A673 (cell line): ENCODE data around the gene PCDHGB2. TPM values are rescaled to one million over a fixed set of nuclear protein-coding genes. Genes with fewer than 3 reads are reported as not detected.
A peak's percentile ranks its signal among the peaks of the same experiment; 100 is the strongest.
"Not testable (repeated sequence)": the region's sequence is repeated elsewhere in the genome, so short reads cannot be mapped to it uniquely, and the experiment has no call there.

Source experiments
- BruUV-seq: library from RNA; stranded (reverse); fragments of 400-500 nt; replicated peaks from 2 replicates; lab custom pipeline; 2021; lab: Mats Ljungman, UMichigan
- CTCF ChIA-PET: fragments of 300-600 bp; sonication (Branson Sonifier 250); formaldehyde crosslinking; loops from one replicate; lab custom pipeline; 2022; ENCODE audit warnings: antibody characterized with exemption; lab: Charles Lee
- POLR2A ChIA-PET: fragments of 300-600 bp; sonication (Branson Sonifier 250); formaldehyde crosslinking; loops from one replicate; lab custom pipeline; 2022; ENCODE audit warnings: antibody characterized with exemption; ENCODE audit not compliant: low non-redundant PET; lab: Charles Lee
- DNase-seq: peaks from one replicate; pipeline ENCODE4 v3.0.0-alpha.2; 2015; ENCODE audit warnings: low spot score
- H3K27ac ChIP-seq: fragments of 200-600 bp; sonication (generic); 2 replicates; pipeline ENCODE4 v1.5.1; 2016; ENCODE audit warnings: mixed run types, low read depth, mild to moderate bottlenecking, mixed read lengths, antibody characterized with exemption, low read length; ENCODE audit not compliant: poor library complexity, severe bottlenecking
- H3K27me3 ChIP-seq: fragments of 200-600 bp; sonication (generic); replicated peaks from 2 replicates; pipeline ENCODE4 v1.6.1; 2017; ENCODE audit warnings: mixed run types, low read depth, mild to moderate bottlenecking, mixed read lengths, antibody characterized with exemption, low read length; ENCODE audit not compliant: insufficient read depth, poor library complexity
- H3K36me3 ChIP-seq: fragments of 200-600 bp; sonication (generic); 2 replicates; pipeline ENCODE4 v1.6.1; 2016; ENCODE audit warnings: mixed run types, mild to moderate bottlenecking, mixed read lengths, antibody characterized with exemption, low read length; ENCODE audit not compliant: insufficient read depth, poor library complexity, severe bottlenecking
- H3K4me1 ChIP-seq: fragments of 200-600 bp; sonication (generic); 2 replicates; pipeline ENCODE4 v1.6.1; 2017; ENCODE audit warnings: mixed run types, mild to moderate bottlenecking, mixed read lengths, antibody characterized with exemption, low read length; ENCODE audit not compliant: insufficient read depth, poor library complexity, severe bottlenecking
- H3K4me3 ChIP-seq: fragments of 200-600 bp; sonication (generic); 2 replicates; pipeline ENCODE4 v1.5.1; 2016; ENCODE audit warnings: low read depth, mixed run types, mild to moderate bottlenecking, mixed read lengths, low read length; ENCODE audit not compliant: poor library complexity, severe bottlenecking
- H3K9me3 ChIP-seq: fragments of 200-600 bp; sonication (generic); 2 replicates; pipeline ENCODE4 v1.6.1; 2016; ENCODE audit warnings: mixed run types, low read depth, mild to moderate bottlenecking, mixed read lengths, antibody characterized with exemption, low read length; ENCODE audit not compliant: poor library complexity, severe bottlenecking
- EZH2 ChIP-seq: fragments of 200-600 bp; sonication (generic); IDR thresholded peaks from 2 replicates; pipeline ENCODE4 v1.6.1; 2017; ENCODE audit warnings: borderline replicate concordance, low read depth, mild to moderate bottlenecking, mixed read lengths, antibody characterized with exemption, low read length; ENCODE audit not compliant: poor library complexity, severe bottlenecking
- intact Hi-C: fragments of 100-400 bp; cut with micrococcal nuclease; formaldehyde crosslinking; loops from one replicate; pipeline ENCODE4 v1.10.0; 2022; ENCODE audit not compliant: unreplicated experiment
- total RNA-seq: library from RNA; stranded (reverse); gene quantifications from 2 replicates; pipeline ENCODE4 v1.2.3, GENCODE V29; 2021
- TF ChIP-seq, protein P1 (sequence below): fragments of 300-800, 200-600 bp; sonication (generic); conservative IDR thresholded peaks from 2 replicates; pipeline ENCODE4 v1.5.1; 2017; ENCODE audit warnings: low read depth, mild to moderate bottlenecking, antibody characterized with exemption, low read length, moderate library complexity, mixed read lengths

The PCDHGB2 gene
- total RNA-seq, 1 experiment from 2014 or later, result 6.5 TPM

DNA sequence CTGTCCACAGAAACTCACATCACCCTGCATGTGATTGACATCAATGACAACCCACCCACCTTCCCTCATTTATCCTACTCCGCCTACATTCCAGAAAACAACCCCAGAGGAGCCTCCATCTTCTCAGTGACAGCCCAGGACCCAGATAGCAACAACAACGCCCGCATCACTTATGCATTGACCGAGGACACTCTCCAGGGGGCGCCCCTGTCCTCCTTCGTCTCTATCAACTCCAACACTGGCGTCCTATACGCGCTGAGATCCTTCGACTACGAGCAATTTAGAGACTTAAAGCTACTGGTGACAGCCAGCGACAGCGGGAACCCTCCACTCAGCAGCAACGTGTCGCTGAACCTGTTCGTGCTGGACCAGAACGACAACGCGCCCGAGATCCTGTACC is 14.5 kb upstream of the PCDHGB2 start:
- Histone ChIP-seq H3K27ac (no peak overlapping the region), H3K36me3 (no peaks in the 10 kb centered on the region), H3K9me3 (peaks cover 10% of the 10 kb centered on the region), H3K4me1 (no peaks in the 10 kb centered on the region), H3K27me3 (no peaks in the 10 kb centered on the region), H3K4me3 (no peak overlapping the region)
- TF ChIP-seq, protein P1, sequence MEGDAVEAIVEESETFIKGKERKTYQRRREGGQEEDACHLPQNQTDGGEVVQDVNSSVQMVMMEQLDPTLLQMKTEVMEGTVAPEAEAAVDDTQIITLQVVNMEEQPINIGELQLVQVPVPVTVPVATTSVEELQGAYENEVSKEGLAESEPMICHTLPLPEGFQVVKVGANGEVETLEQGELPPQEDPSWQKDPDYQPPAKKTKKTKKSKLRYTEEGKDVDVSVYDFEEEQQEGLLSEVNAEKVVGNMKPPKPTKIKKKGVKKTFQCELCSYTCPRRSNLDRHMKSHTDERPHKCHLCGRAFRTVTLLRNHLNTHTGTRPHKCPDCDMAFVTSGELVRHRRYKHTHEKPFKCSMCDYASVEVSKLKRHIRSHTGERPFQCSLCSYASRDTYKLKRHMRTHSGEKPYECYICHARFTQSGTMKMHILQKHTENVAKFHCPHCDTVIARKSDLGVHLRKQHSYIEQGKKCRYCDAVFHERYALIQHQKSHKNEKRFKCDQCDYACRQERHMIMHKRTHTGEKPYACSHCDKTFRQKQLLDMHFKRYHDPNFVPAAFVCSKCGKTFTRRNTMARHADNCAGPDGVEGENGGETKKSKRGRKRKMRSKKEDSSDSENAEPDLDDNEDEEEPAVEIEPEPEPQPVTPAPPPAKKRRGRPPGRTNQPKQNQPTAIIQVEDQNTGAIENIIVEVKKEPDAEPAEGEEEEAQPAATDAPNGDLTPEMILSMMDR, result no peak
- TF ChIP-seq EZH2, result no peak
- no peak for DNase-seq
- intact Hi-C loops, result no loop called here
- BruUV-seq, result no TSS peak
- ChIA-PET POLR2A (no interaction called here), CTCF (no interaction called here)

DNA sequence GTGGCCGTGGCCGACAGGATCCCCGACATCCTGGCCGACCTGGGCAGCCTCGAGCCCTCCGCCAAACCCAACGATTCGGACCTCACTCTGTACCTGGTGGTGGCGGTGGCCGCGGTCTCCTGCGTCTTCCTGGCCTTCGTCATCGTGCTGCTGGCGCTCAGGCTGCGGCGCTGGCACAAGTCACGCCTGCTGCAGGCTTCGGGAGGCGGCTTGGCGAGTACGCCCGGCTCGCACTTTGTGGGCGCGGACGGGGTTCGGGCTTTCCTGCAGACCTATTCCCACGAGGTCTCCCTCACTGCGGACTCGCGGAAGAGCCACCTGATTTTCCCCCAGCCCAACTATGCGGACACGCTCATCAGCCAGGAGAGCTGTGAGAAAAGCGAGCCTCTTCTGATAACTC is 13.8 kb upstream of the PCDHGB2 start:
- intact Hi-C loops, DNase-seq, H3K27ac ChIP-seq, H3K27me3 ChIP-seq, H3K4me1 ChIP-seq, H3K36me3 ChIP-seq, H3K4me3 ChIP-seq, POLR2A ChIA-PET, BruUV-seq, CTCF ChIA-PET: not testable (repeated sequence)
- peaks cover 12% of the 10 kb centered on the region for H3K9me3 ChIP-seq

DNA sequence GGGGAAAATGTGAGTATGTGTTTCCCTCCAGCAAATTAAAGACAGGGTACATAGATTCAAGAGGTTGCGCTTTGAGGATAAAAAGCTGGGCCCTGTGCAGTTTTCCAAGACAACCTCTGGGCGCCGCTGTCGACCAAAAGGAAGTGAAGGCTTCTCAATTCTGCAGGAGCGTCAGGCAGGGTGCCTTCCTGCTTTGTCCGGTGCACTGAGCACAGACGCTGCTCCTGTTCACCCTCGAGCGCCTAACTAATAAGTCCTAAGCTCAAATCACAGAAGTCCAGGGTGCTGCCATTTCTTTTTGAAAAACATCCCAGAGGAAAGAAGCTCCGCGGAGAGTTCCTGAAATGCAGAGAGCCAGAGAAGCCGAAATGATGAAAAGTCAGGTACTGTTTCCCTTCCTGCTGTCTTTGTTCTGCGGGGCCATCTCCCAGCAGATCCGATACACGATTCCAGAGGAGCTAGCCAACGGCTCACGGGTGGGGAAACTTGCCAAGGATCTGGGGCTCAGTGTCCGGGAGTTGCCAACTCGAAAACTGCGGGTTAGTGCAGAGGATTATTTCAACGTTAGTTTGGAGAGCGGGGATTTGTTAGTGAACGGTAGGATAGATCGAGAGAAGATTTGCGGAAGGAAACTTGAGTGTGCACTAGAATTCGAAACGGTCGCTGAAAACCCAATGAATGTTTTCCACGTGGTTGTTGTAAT is 9.7 kb upstream of the PCDHGB2 start, which contains the start of gene PCDHGB1:
TSS of gene PCDHGB1 (plus strand) at position 183 of the 703 bp plus-strand sequence. CDS start at position 345, 162 bp downstream.
- peak; percentile 87 for DNase-seq
- Histone ChIP-seq H3K27ac (peak within 1 kb of the TSS; percentile 12), H3K36me3 (no peaks in the 10 kb centered on the region), H3K27me3 (no peaks in the 10 kb centered on the region), H3K9me3 (peaks cover 32% of the 10 kb centered on the region), H3K4me3 (peak within 1 kb of the TSS; percentile 24), H3K4me1 (no peaks in the 10 kb centered on the region)
- CTCF ChIA-PET, result interaction anchor here (0.6 to 2.5 kb wide), 6 partner anchors 31 to 214 kb away, joined by 3 to 12 read pairs (median 4); partner anchors contain the start of genes PCDHB14 and PCDHB15
- TSS peak; percentile 76 for BruUV-seq
- no peak for TF ChIP-seq EZH2
- TF ChIP-seq, protein P1, result peak; percentile 76
- POLR2A ChIA-PET, result no interaction called here
- intact Hi-C loops, result loop anchor here (5.0 kb wide), 1 partner anchor 212 kb away; no protein-coding TSS in a partner anchor
